H9 (cell line): ENCODE results near the gene PPP1R3C. TPM values are rescaled to one million over a fixed set of nuclear protein-coding genes. Genes with fewer than 3 reads are reported as not detected.

Source experiments
- DNase-seq: peaks from one replicate; pipeline ENCODE4 v3.0.0-alpha.2; 2017
- H2AFZ ChIP-seq: one replicate; pipeline ENCODE4 v1.6.1; 2013; ENCODE audit warnings: mild to moderate bottlenecking, low read length, control low read depth, moderate library complexity
- H2AK5ac ChIP-seq: 2 replicates; pipeline ENCODE4 v1.6.1; 2013; ENCODE audit warnings: low read length, control low read depth, mixed read lengths; ENCODE audit not compliant: insufficient read length
- H2BK120ac ChIP-seq: one replicate; pipeline ENCODE4 v1.6.1; 2013; ENCODE audit warnings: low read depth, mild to moderate bottlenecking, low read length, control low read depth, inconsistent platforms; ENCODE audit not compliant: poor library complexity, severe bottlenecking
- H2BK12ac ChIP-seq: 2 replicates; pipeline ENCODE4 v1.6.1; 2013; ENCODE audit warnings: low read length, control low read depth, mixed read lengths, low read depth; ENCODE audit not compliant: insufficient read length
- H2BK15ac ChIP-seq: 2 replicates; pipeline ENCODE4 v1.6.1; 2013; ENCODE audit warnings: low read depth, low read length, control low read depth
- H2BK20ac ChIP-seq: one replicate; pipeline ENCODE4 v1.6.1; 2013; ENCODE audit warnings: low read depth, mild to moderate bottlenecking, low read length, control low read depth, inconsistent platforms; ENCODE audit not compliant: poor library complexity, severe bottlenecking
- H2BK5ac ChIP-seq: 2 replicates; pipeline ENCODE4 v1.6.1; 2013; ENCODE audit warnings: low read length, control low read depth, mixed read lengths; ENCODE audit not compliant: insufficient read length
- H3K14ac ChIP-seq: 2 replicates; pipeline ENCODE4 v1.6.1; 2013; ENCODE audit warnings: low read length, control low read depth; ENCODE audit not compliant: insufficient read depth
- H3K18ac ChIP-seq: 2 replicates; pipeline ENCODE4 v1.6.1; 2013; ENCODE audit warnings: low read depth, mild to moderate bottlenecking, mixed read lengths, low read length, control low read depth; ENCODE audit not compliant: insufficient read length
- H3K23ac ChIP-seq: 2 replicates; pipeline ENCODE4 v1.6.1; 2013; ENCODE audit warnings: low read length, control low read depth, mixed read lengths, low read depth; ENCODE audit not compliant: insufficient read length
- H3K23me2 ChIP-seq: 2 replicates; pipeline ENCODE4 v1.6.1; 2013; ENCODE audit warnings: low read depth, mild to moderate bottlenecking, mixed read lengths, low read length, control low read depth; ENCODE audit not compliant: insufficient read length, poor library complexity, severe bottlenecking
- H3K27ac ChIP-seq: 2 replicates; pipeline ENCODE4 v1.5.1; 2013; ENCODE audit warnings: low read length, control low read depth, mixed read lengths, low read depth; ENCODE audit not compliant: insufficient read length
- H3K27me3 ChIP-seq: 2 replicates; pipeline ENCODE4 v1.6.1; 2013; ENCODE audit warnings: low read length, control low read depth, inconsistent platforms; ENCODE audit not compliant: insufficient read depth
- H3K4ac ChIP-seq: 2 replicates; pipeline ENCODE4 v1.6.1; 2013; ENCODE audit warnings: low read depth, mild to moderate bottlenecking, control low read depth, inconsistent platforms, low read length, moderate library complexity
- H3K4me1 ChIP-seq: 2 replicates; pipeline ENCODE4 v1.6.1; 2013; ENCODE audit warnings: low read length, control low read depth, inconsistent platforms; ENCODE audit not compliant: insufficient read depth
- H3K4me2 ChIP-seq: 2 replicates; pipeline ENCODE4 v1.6.1; 2013; ENCODE audit warnings: low read length, control low read depth, mixed read lengths; ENCODE audit not compliant: insufficient read length, insufficient read depth
- H3K56ac ChIP-seq: 2 replicates; pipeline ENCODE4 v1.6.1; 2013; ENCODE audit warnings: low read depth, mild to moderate bottlenecking, mixed read lengths, low read length, control low read depth; ENCODE audit not compliant: insufficient read length
- H3K79me1 ChIP-seq: 2 replicates; pipeline ENCODE4 v1.6.1; 2013; ENCODE audit warnings: low read depth, mild to moderate bottlenecking, moderate library complexity, low read length, control low read depth, inconsistent platforms; ENCODE audit not compliant: insufficient read depth, poor library complexity, severe bottlenecking
- H3K79me2 ChIP-seq: 2 replicates; pipeline ENCODE4 v1.6.1; 2013; ENCODE audit warnings: low read length, control low read depth, inconsistent platforms; ENCODE audit not compliant: insufficient read depth
- H3K9ac ChIP-seq: 2 replicates; pipeline ENCODE4 v1.6.1; 2013; ENCODE audit warnings: low read length, control low read depth, mixed read lengths; ENCODE audit not compliant: insufficient read length; ENCODE audit errors: extremely low read depth
- H3K9me3 ChIP-seq: one replicate; pipeline ENCODE4 v1.6.1; 2013; ENCODE audit warnings: low read depth, low read length, inconsistent platforms; ENCODE audit not compliant: control insufficient read depth
- H3T11ph ChIP-seq: one replicate; pipeline ENCODE4 v1.6.1; 2013; ENCODE audit warnings: mild to moderate bottlenecking, low read length, control low read depth, inconsistent platforms
- H4K20me1 ChIP-seq: one replicate; pipeline ENCODE4 v1.6.1; 2013; ENCODE audit not compliant: control insufficient read depth, insufficient read length, insufficient read depth
- H4K5ac ChIP-seq: 2 replicates; pipeline ENCODE4 v1.6.1; 2013; ENCODE audit warnings: low read depth, mild to moderate bottlenecking, mixed read lengths, low read length, control low read depth; ENCODE audit not compliant: insufficient read length
- H4K8ac ChIP-seq: replicated peaks from 2 replicates; pipeline ENCODE4 v1.6.1; 2013; ENCODE audit warnings: low read length, control low read depth, mixed read lengths, low read depth; ENCODE audit not compliant: insufficient read length
- H4K91ac ChIP-seq: 2 replicates; pipeline ENCODE4 v1.6.1; 2013; ENCODE audit warnings: low read depth, mild to moderate bottlenecking, moderate library complexity, mixed read lengths, low read length, control low read depth; ENCODE audit not compliant: insufficient read length
- H3K27ac Mint-ChIP-seq, 3 experiments: 2 replicates in 2 of 3; 3 replicates in 1 of 3; pipeline ENCODE4 v1.8.0; 2020 to 2021; ENCODE audit warnings: mixed read lengths in 3 of 3, mild to moderate bottlenecking in 1 of 3, moderate library complexity in 1 of 3
- H3K27me3 Mint-ChIP-seq: 2 replicates; pipeline ENCODE4 v1.8.0; 2021; ENCODE audit warnings: low read depth, mild to moderate bottlenecking, moderate library complexity, mixed read lengths
- H3K36me3 Mint-ChIP-seq, 3 experiments: 2 replicates in 2 of 3; 3 replicates in 1 of 3; pipeline ENCODE4 v1.8.0; 2020 to 2021; ENCODE audit warnings: low read depth in 3 of 3, mixed read lengths in 3 of 3; ENCODE audit not compliant: insufficient read depth in 1 of 3
- H3K4me1 Mint-ChIP-seq, 2 experiments: 2 replicates each; pipeline ENCODE4 v1.8.0; 2020; ENCODE audit warnings: mixed read lengths in 2 of 2
- H3K4me3 Mint-ChIP-seq, 2 experiments: 2 replicates in 1 of 2; 3 replicates in 1 of 2; pipeline ENCODE4 v1.8.0; 2020 to 2021; ENCODE audit warnings: mild to moderate bottlenecking in 2 of 2, mixed read lengths in 2 of 2, moderate library complexity in 1 of 2
- H3K9me3 Mint-ChIP-seq, 2 experiments: 2 replicates in 1 of 2; 3 replicates in 1 of 2; pipeline ENCODE4 v1.8.0; 2020; ENCODE audit warnings: mild to moderate bottlenecking in 2 of 2, mixed read lengths in 2 of 2, moderate library complexity in 1 of 2
- CTCF ChIP-seq: fragments of 200-600 bp; sonication (generic); conservative IDR thresholded peaks from 3 replicates; pipeline ENCODE4 v1.8.0; 2021; ENCODE audit warnings: antibody characterized with exemption, mild to moderate bottlenecking
- WGBS: extraction: QIAGEN DNeasy Blood & Tissue Kit; methylation state at CpG from one replicate; pipeline ENCODE4 v1.1.7; 2013; ENCODE audit warnings: missing lambda C conversion rate, low lambda C conversion rate, mixed read lengths; ENCODE audit not compliant: insufficient read length; ENCODE audit errors: extremely low coverage; 5-methylcytosine and 5-hydroxymethylcytosine counted together
- total RNA-seq: library from RNA; stranded (reverse); gene quantifications from 2 replicates; pipeline ENCODE4 v1.2.1, GENCODE V29; 2021

PPP1R3C gene
- total RNA-seq, 1 experiment from 2014 or later: 1.2 TPM

- Histone ChIP-seq H4K5ac (no peak overlapping the region), H3K4ac (no peak overlapping the region), H2BK15ac (no peak overlapping the region), H3K27me3 (no peaks in the 10 kb centered on the region), H3K27ac (no peak overlapping the region), H3K9me3 (no peaks in the 10 kb centered on the region), H4K91ac (no peak overlapping the region), H3T11ph (no peak overlapping the region), H3K9ac (no peak overlapping the region), H3K23me2 (no peaks in the 10 kb centered on the region), H3K79me1 (no peaks in the 10 kb centered on the region), H2BK120ac (no peak overlapping the region), H2BK20ac (no peak overlapping the region), H2AK5ac (no peak overlapping the region), H3K4me1 (no peaks in the 10 kb centered on the region), H3K79me2 (no peaks in the 10 kb centered on the region), H2BK5ac (no peak overlapping the region), H2AFZ (no peak overlapping the region), H3K18ac (no peak overlapping the region), H4K8ac (no peak overlapping the region), H3K14ac (no peak overlapping the region), H3K56ac (no peak overlapping the region), H3K23ac (no peak overlapping the region), H2BK12ac (no peak overlapping the region), H3K4me2 (no peak overlapping the region), H4K20me1 (no peaks in the 10 kb centered on the region)
- no peak for DNase-seq
- Mint-ChIP-seq H3K4me3 (no peak overlapping the region), H3K4me1 (no peaks in the 10 kb centered on the region), H3K27ac (no peak overlapping the region), H3K9me3 (no peaks in the 10 kb centered on the region; a peak in 1 of 5 replicates), H3K36me3 (no peaks in the 10 kb centered on the region), H3K27me3 (no peaks in the 10 kb centered on the region; the same call in 1 of the 2 replicates)
- WGBS: no CpG with 5 or more reads among the region's 2 CpGs
- TF ChIP-seq CTCF: no peak
These were observed 50.7 kb downstream of the PPP1R3C start for GRCh38 chr10:91582153-91582554.
